Endothelial cell of umbilical vein (primary cell): ENCODE measurements around the gene HCFC1R1. TPM values are rescaled to one million over a fixed set of nuclear protein-coding genes. Genes with fewer than 3 reads are reported as not detected.

ENCODE experiments used
- BruUV-seq: library from RNA; stranded (reverse); fragments of 400-500 nt; replicated peaks from 2 replicates; lab custom pipeline; 2021; lab: Mats Ljungman, UMichigan
- CTCF ChIA-PET: fragments of 300-600, 350-600 bp; sonication (Branson Sonifier 250); formaldehyde crosslinking; loops from one replicate; lab custom pipeline; 2021; ENCODE audit warnings: antibody characterized with exemption, inconsistent platforms; lab: Charles Lee
- POLR2A ChIA-PET: fragments of 300-600, 350-600 bp; sonication (Branson Sonifier 250); formaldehyde crosslinking; loops from one replicate; lab custom pipeline; 2021; ENCODE audit warnings: antibody characterized with exemption, inconsistent platforms; lab: Charles Lee
- DNase-seq: peaks from one replicate; pipeline ENCODE4 v3.0.0-alpha.2; 2011; ENCODE audit warnings: low read depth, low spot score
- FAIRE-seq: peaks from 2 replicates; lab custom pipeline; 2011; peaks lifted over from hg19 to GRCh38; lab: Jason Lieb, UNC
- H2AFZ ChIP-seq: 2 replicates; pipeline ENCODE4 v1.6.0; 2012; ENCODE audit warnings: low read depth, low read length, control low read depth, inconsistent platforms
- H3K27ac ChIP-seq: 2 replicates; pipeline ENCODE4 v1.5.1; 2011; ENCODE audit warnings: low read depth, mild to moderate bottlenecking, control low read depth, low read length, moderate library complexity; ENCODE audit not compliant: insufficient read depth
- H3K27me3 ChIP-seq, 2 experiments: 2 replicates each; pipeline versions ENCODE4 v1.6.0 to v1.6.1; 2011; ENCODE audit warnings: low read length in 2 of 2, mixed read lengths in 1 of 2; ENCODE audit not compliant: control insufficient read depth in 2 of 2, insufficient read depth in 2 of 2
- H3K36me3 ChIP-seq, 2 experiments: 2 replicates in 1 of 2; 3 replicates in 1 of 2; pipeline ENCODE4 v1.5.1; 2011; ENCODE audit warnings: low read length in 2 of 2, mild to moderate bottlenecking in 1 of 2, moderate library complexity in 1 of 2; ENCODE audit not compliant: control insufficient read depth in 2 of 2, insufficient read depth in 2 of 2; ENCODE audit errors: extremely low read depth in 1 of 2
- H3K4me1 ChIP-seq: 3 replicates; pipeline ENCODE4 v1.5.1; 2011; ENCODE audit warnings: mild to moderate bottlenecking, low read length; ENCODE audit not compliant: control insufficient read depth, insufficient read depth; ENCODE audit errors: extremely low read depth
- H3K4me2 ChIP-seq: 2 replicates; pipeline ENCODE4 v1.6.1; 2011; ENCODE audit warnings: low read length, control low read depth, mixed read lengths; ENCODE audit not compliant: insufficient read depth
- H3K4me3 ChIP-seq, 3 experiments: fragments of 200-600 bp in 1 of 3; sonication (generic), shearing (Covaris generic) in 1 of 3; replicated peaks in 1 of 3; 2 replicates each; pipeline ENCODE4 v1.5.1; 2011 to 2016; ENCODE audit warnings: control low read depth in 3 of 3, low read length in 3 of 3, mild to moderate bottlenecking in 2 of 3, inconsistent platforms in 1 of 3, low read depth in 1 of 3, moderate library complexity in 1 of 3; ENCODE audit not compliant: insufficient read depth in 1 of 3
- H3K79me2 ChIP-seq: 2 replicates; pipeline ENCODE4 v1.6.0; 2012; ENCODE audit warnings: low read length, inconsistent platforms; ENCODE audit not compliant: control insufficient read depth, insufficient read depth
- H3K9ac ChIP-seq: replicated peaks from 2 replicates; pipeline ENCODE3; 2011; ENCODE audit warnings: low read length, control low read depth; ENCODE audit not compliant: insufficient read depth; ENCODE audit errors: extremely low read depth
- H3K9me1 ChIP-seq: replicated peaks from 3 replicates; pipeline ENCODE4 v1.6.0; 2011; ENCODE audit warnings: mild to moderate bottlenecking, low read length; ENCODE audit not compliant: control insufficient read depth, insufficient read depth; ENCODE audit errors: extremely low read depth
- H3K9me3 ChIP-seq: replicated peaks from 2 replicates; pipeline ENCODE4 v1.5.1; 2012; ENCODE audit warnings: low read length, inconsistent platforms; ENCODE audit not compliant: control insufficient read depth, insufficient read depth
- H4K20me1 ChIP-seq: replicated peaks from 2 replicates; pipeline ENCODE3; 2011; ENCODE audit warnings: mild to moderate bottlenecking, low read length; ENCODE audit not compliant: control insufficient read depth, insufficient read depth; ENCODE audit errors: extremely low read depth
- EZH2 ChIP-seq: IDR thresholded peaks from 2 replicates; pipeline ENCODE4 v1.6.1; 2012; ENCODE audit warnings: borderline replicate concordance, low read depth, mild to moderate bottlenecking, moderate library complexity, low read length, inconsistent platforms; ENCODE audit not compliant: severe bottlenecking
- FOS ChIP-seq: IDR thresholded peaks from 2 replicates; pipeline ENCODE4 v1.6.1; 2011; ENCODE audit warnings: mild to moderate bottlenecking, low read length, moderate library complexity, borderline replicate concordance; ENCODE audit not compliant: insufficient read depth
- GATA2 ChIP-seq: IDR thresholded peaks from 2 replicates; pipeline ENCODE4 v1.7.0; 2011; ENCODE audit warnings: low read depth, mild to moderate bottlenecking, moderate library complexity, mixed read lengths, low read length; ENCODE audit not compliant: insufficient read length, insufficient read depth
- JUN ChIP-seq: IDR thresholded peaks from 2 replicates; pipeline ENCODE4 v1.6.1; 2011; ENCODE audit warnings: borderline replicate concordance, low read depth; ENCODE audit not compliant: insufficient read length, insufficient read depth
- MYC ChIP-seq: IDR thresholded peaks from one replicate; pipeline ENCODE4 v1.6.1; 2011; ENCODE audit warnings: mild to moderate bottlenecking, low read depth, low read length
- POLR2A ChIP-seq: IDR thresholded peaks from 2 replicates; pipeline ENCODE4 v1.6.1; 2012; ENCODE audit warnings: low read depth, mild to moderate bottlenecking, control low read depth, low read length
- POLR2AphosphoS5 ChIP-seq: IDR thresholded peaks from 2 replicates; pipeline ENCODE4 v1.6.1; 2012; ENCODE audit warnings: low read depth, mild to moderate bottlenecking, control low read depth, low read length, moderate library complexity; ENCODE audit not compliant: insufficient read depth
- dilution Hi-C: fragments of 300-500 bp; cut with MboI; formaldehyde crosslinking; loops from one replicate; pipeline ENCODE4 v1.15.0; 2019; ENCODE audit warnings: low sequenced_read_pairs; ENCODE audit not compliant: extremely low pct_ligation_motif_present
- intact Hi-C: fragments of 100-400 bp; cut with micrococcal nuclease; formaldehyde crosslinking; loops from one replicate; pipeline ENCODE4 v1.10.0; 2022
- polyA plus RNA-seq, 4 experiments: library from polyadenylated mRNA; depleted of rRNA in 3 of 4; stranded (reverse) in 3 of 4; unstranded in 1 of 4; fragments of >200 nt; gene quantifications; 2 replicates each; pipeline versions ENCODE4 v1.2.1 to v1.2.3, GENCODE V29; 2011 to 2012; ENCODE audit warnings: missing spikeins in 1 of 4
- total RNA-seq: library from RNA; stranded (reverse); gene quantifications from 2 replicates; pipeline ENCODE4 v1.2.3, GENCODE V29; 2021
- TF ChIP-seq, protein P1 (sequence below): IDR thresholded peaks from 2 replicates; pipeline ENCODE4 v1.6.1; 2011; ENCODE audit not compliant: insufficient read depth, insufficient read length
- TF ChIP-seq, protein P2 (sequence below), 2 donors: IDR thresholded peaks; 1 replicate in 1 of 2; 2 replicates in 1 of 2; pipeline ENCODE4 v1.5.1; 2011; ENCODE audit warnings: low read length in 2 of 2, mild to moderate bottlenecking in 2 of 2, moderate library complexity in 2 of 2, control low read depth in 1 of 2, inconsistent platforms in 1 of 2, low read depth in 1 of 2; ENCODE audit not compliant: insufficient read depth in 1 of 2; ENCODE audit errors: extremely low read depth in 1 of 2

The HCFC1R1 gene
- total and polyA plus RNA-seq, 2 donors (not counting 3 experiments of a cell fraction or from before 2014, with no cell fraction given): 28.7 to 49.3 TPM

DNA sequence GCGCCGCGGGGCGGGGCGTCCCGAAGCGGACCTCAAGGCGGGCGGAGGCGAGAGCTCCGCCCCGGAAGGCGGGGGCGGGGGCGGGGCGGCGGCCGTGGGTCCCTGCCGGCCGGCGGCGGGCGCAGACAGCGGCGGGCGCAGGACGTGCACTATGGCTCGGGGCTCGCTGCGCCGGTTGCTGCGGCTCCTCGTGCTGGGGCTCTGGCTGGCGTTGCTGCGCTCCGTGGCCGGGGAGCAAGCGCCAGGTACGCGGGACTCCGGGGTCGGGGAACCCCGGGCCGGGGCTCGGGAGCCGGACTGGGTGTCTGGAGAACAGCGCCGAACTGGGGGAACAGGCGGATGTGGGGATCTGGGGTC lies 3.5 kb downstream of the HCFC1R1 start, which contains the start of gene TNFRSF12A:
Gene TNFRSF12A, plus strand, starts transcription at position 122 of the 357 bp plus-strand sequence. Its CDS starts 30 bp downstream, at position 152.
- intact Hi-C loops (loop anchor here (1.0 to 2.0 kb wide), 3 partner anchors 16 to 115 kb away; partner anchors contain the start of gene PAQR4), dilution Hi-C loops (no loop called here)
- Histone ChIP-seq H3K4me2 (peak within 1 kb of the TSS; percentile 83), H3K27me3 (peaks cover 0 to 2% of the 10 kb centered on the region in 2 experiments), H3K4me3 (peak within 1 kb of the TSS; percentile 61 to 83 (median 75)), H2AFZ (peak within 1 kb of the TSS; percentile 18), H3K4me1 (peaks cover 18% of the 10 kb centered on the region), H3K9ac (peak within 1 kb of the TSS; percentile 99), H3K27ac (peak within 1 kb of the TSS; percentile 98), H3K36me3 (no peaks in the 10 kb centered on the region), H3K9me1 (no peaks in the 10 kb centered on the region), H3K9me3 (no peaks in the 10 kb centered on the region), H3K79me2 (peaks cover 2% of the 10 kb centered on the region), H4K20me1 (no peaks in the 10 kb centered on the region)
- DNase-seq (peak; percentile 77), FAIRE-seq (peak; percentile 72)
- ChIA-PET POLR2A (interaction anchor here (0.5 to 2.2 kb wide), 7 partner anchors 8 to 130 kb away, joined by 3 to 16 read pairs (median 6); partner anchors contain the start of gene ZNF213), CTCF (interaction anchor here (1.1 to 6.1 kb wide), 7 partner anchors 8 to 39 kb away, joined by 3 to 52 read pairs (median 9); no protein-coding TSS in a partner anchor)
- TF ChIP-seq JUN (no peak), POLR2AphosphoS5 (peak; percentile 97), POLR2A (peak; percentile 90), MYC (no peak), FOS (no peak), EZH2 (no peak), GATA2 (no peak)
- TF ChIP-seq, protein P1, sequence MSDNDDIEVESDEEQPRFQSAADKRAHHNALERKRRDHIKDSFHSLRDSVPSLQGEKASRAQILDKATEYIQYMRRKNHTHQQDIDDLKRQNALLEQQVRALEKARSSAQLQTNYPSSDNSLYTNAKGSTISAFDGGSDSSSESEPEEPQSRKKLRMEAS: no peak
- TF ChIP-seq, protein P2, sequence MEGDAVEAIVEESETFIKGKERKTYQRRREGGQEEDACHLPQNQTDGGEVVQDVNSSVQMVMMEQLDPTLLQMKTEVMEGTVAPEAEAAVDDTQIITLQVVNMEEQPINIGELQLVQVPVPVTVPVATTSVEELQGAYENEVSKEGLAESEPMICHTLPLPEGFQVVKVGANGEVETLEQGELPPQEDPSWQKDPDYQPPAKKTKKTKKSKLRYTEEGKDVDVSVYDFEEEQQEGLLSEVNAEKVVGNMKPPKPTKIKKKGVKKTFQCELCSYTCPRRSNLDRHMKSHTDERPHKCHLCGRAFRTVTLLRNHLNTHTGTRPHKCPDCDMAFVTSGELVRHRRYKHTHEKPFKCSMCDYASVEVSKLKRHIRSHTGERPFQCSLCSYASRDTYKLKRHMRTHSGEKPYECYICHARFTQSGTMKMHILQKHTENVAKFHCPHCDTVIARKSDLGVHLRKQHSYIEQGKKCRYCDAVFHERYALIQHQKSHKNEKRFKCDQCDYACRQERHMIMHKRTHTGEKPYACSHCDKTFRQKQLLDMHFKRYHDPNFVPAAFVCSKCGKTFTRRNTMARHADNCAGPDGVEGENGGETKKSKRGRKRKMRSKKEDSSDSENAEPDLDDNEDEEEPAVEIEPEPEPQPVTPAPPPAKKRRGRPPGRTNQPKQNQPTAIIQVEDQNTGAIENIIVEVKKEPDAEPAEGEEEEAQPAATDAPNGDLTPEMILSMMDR (IDR thresholded peaks at IDR 0.05; ENCODE audit: extremely low read depth in 1 of 2, insufficient read depth in 1 of 2, low read depth in 1 of 2, low read length in 2 of 2): no peak
- TSS peak; percentile 26 for BruUV-seq
